Measurements from ENCODE around the gene PCBP3.

The PCBP3 gene

DNA sequence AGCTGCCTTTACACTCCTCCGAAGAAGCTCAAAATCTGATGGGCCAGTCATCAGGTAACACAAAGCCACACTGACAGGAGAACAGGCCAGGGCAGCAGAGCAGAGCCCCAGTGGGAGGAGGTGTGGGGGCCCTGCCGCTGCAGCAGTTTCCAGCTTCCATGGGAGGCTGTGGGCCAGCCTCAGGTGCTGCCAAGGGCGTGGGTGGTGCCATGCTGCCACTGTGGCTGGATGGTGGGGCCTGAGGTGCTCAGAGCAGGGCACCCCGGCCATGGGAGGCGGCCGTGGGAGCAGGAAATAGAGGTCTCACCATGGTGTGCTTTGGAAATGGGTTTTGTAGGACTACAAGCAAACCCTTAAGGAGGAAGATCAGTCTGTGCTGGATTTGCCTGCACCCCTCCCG is 287.3 kb downstream of the PCBP3 start:
- no peaks in the 10 kb centered on the region for H3K4me1 ChIP-seq (ENCODE audit: control insufficient read depth, insufficient read depth, low read length)
- no peak overlapping the region for H3K4me3 ChIP-seq (ENCODE audit: low read depth, low read length)
- no peaks in the 10 kb centered on the region for H3K36me3 ChIP-seq (ENCODE audit: control insufficient read depth, insufficient read depth, low read length)
- H3K27me3 ChIP-seq (ENCODE audit: control insufficient read depth, insufficient read depth, low read length) = no peaks in the 10 kb centered on the region
- H3K9ac ChIP-seq (ENCODE audit: low read depth, low read length) = no peak overlapping the region
- no peaks in the 10 kb centered on the region for H3K9me3 ChIP-seq (ENCODE audit: control insufficient read depth, insufficient read depth, low read length)

DNA sequence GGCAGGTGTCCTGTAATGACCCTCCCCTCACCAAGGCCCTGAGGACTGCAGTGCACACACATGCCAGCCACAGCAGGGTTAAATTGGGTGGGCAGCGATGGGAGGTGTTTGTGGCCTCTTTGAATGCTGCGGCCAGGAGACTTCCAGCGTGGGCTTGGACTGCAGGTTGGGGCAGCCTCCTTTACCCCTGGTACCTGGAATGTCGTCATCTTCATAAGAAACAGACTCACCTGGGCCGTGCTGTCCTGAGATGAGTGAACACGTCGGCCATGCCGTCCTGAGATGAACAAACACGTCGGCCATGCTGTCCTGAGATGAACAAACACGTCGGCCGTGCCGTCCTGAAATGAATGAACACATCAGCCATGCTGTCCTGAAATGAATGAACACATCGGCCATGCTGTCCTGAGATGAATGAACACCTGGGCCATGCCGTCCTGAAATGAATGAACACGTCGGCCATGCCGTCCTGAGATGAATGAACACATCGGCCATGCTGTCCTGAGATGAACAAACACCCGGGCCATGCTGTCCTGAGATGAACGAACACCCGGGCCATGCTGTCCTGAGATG is 288.0 kb downstream of the PCBP3 start:
- H3K27me3 ChIP-seq (ENCODE audit: control insufficient read depth, insufficient read depth, low read length) = no peaks in the 10 kb centered on the region
- no peaks in the 10 kb centered on the region for H3K4me1 ChIP-seq (ENCODE audit: control insufficient read depth, insufficient read depth, low read length)
- H3K36me3 ChIP-seq (ENCODE audit: control insufficient read depth, insufficient read depth, low read length) = no peaks in the 10 kb centered on the region
- H3K4me3 ChIP-seq (ENCODE audit: low read depth, low read length) = no peak overlapping the region
- no peak overlapping the region for H3K9ac ChIP-seq (ENCODE audit: low read depth, low read length)
- H3K9me3 ChIP-seq (ENCODE audit: control insufficient read depth, insufficient read depth, low read length) = no peaks in the 10 kb centered on the region

DNA sequence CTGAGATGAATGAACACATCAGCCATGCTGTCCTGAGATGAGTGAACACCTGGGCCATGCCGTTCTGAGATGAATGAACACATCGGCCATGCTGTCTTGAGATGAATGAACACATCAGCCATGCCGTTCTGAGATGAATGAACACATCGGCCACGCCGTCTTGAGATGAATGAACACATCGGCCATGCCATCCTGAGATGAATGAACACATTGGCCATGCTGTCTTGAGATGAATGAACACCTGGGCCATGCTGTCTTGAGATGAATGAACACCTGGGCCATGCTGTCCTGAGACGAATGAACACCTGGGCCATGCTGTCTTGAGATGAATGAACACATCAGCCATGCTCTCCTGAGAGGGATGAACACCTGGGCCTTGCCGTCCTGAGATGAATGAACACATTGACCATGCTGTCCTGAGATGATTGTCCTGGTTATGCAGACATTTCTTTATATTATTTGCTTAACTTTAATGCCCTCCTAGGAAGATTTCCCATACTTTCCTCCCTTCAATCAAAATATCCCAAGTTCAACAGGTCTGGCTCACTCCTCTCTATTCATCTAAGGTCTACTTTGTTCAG is 289.5 kb downstream of the PCBP3 start:
- H3K36me3 ChIP-seq (ENCODE audit: control insufficient read depth, insufficient read depth, low read length) = no peaks in the 10 kb centered on the region
- H3K4me1 ChIP-seq (ENCODE audit: control insufficient read depth, insufficient read depth, low read length) = no peaks in the 10 kb centered on the region
- no peaks in the 10 kb centered on the region for H3K9me3 ChIP-seq (ENCODE audit: control insufficient read depth, insufficient read depth, low read length)
- H3K9ac ChIP-seq (ENCODE audit: low read depth, low read length) = no peak overlapping the region
- no peaks in the 10 kb centered on the region for H3K27me3 ChIP-seq (ENCODE audit: control insufficient read depth, insufficient read depth, low read length)
- no peak overlapping the region for H3K4me3 ChIP-seq (ENCODE audit: low read depth, low read length)

DNA sequence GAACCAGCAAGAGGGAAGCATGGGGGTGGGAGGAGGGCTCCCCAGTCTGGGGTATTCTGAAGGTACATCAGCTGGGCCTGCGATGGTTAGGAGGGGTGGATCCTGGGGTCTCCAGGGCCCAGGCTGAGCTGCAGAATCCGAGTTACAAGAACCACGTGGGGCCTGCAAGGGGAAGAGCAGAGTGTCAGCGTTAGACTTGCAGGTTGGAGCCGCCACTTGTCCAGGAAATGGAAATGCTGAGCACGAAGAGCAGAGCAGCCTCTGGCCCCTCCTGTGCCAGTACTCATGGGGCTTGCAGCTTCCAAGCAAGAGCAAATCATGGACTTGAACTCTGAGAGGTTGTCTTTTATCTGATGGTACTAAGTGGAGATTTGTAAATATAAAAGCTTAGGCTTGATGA is 290.6 kb downstream of the PCBP3 start:
- Histone ChIP-seq H3K4me3 (ENCODE audit: low read depth, low read length) (no peak overlapping the region), H3K27me3 (ENCODE audit: control insufficient read depth, insufficient read depth, low read length) (no peaks in the 10 kb centered on the region), H3K9me3 (ENCODE audit: control insufficient read depth, insufficient read depth, low read length) (no peaks in the 10 kb centered on the region), H3K9ac (ENCODE audit: low read depth, low read length) (no peak overlapping the region), H3K36me3 (ENCODE audit: control insufficient read depth, insufficient read depth, low read length) (no peaks in the 10 kb centered on the region), H3K4me1 (ENCODE audit: control insufficient read depth, insufficient read depth, low read length) (no peaks in the 10 kb centered on the region)

DNA sequence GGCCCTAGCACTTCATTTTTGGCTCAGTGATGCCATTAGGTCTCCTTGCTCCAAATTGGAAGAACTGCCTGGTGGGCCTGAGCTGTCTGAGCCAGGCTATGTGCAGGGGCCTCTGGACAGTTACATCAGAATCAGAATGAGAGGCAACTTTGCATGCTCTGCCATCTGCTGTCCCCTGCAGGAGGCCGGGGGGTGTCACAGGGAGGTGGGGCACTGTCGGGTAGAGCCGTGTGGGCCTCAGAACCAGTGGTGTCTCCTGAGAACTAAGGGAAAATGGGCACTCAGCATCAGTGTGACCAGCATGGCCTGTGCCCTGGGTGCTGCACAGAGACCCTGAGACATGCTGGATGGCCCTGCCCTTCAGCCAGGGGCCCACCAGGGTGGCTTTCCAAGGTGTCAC is 291.0 kb downstream of the PCBP3 start:
- Histone ChIP-seq H3K27me3 (ENCODE audit: control insufficient read depth, insufficient read depth, low read length) (no peaks in the 10 kb centered on the region), H3K36me3 (ENCODE audit: control insufficient read depth, insufficient read depth, low read length) (no peaks in the 10 kb centered on the region), H3K9ac (ENCODE audit: low read depth, low read length) (no peak overlapping the region), H3K4me1 (ENCODE audit: control insufficient read depth, insufficient read depth, low read length) (no peaks in the 10 kb centered on the region), H3K4me3 (ENCODE audit: low read depth, low read length) (no peak overlapping the region), H3K9me3 (ENCODE audit: control insufficient read depth, insufficient read depth, low read length) (no peaks in the 10 kb centered on the region)

DNA sequence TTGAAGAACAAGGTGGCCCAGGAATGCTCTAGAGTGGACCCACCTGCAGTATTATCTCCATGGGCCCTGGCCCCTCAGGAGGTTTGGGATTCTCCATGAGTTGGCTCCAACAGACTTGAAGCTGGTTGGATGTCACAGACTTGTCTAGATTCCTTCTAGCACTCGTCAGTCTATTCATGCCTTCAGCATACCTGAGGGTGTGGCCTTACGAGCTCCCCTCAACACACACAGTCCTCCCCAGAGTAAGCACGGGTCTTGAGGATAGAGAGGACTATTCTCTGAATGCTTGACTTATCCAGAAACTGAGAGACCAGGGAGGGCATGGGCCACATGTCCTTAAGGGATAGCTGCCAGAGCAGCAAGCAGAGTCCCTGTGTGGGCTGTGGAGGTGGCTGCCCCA is 292.1 kb downstream of the PCBP3 start:
- Histone ChIP-seq H3K4me1 (ENCODE audit: control insufficient read depth, insufficient read depth, low read length) (no peaks in the 10 kb centered on the region), H3K27me3 (ENCODE audit: control insufficient read depth, insufficient read depth, low read length) (no peaks in the 10 kb centered on the region), H3K9ac (ENCODE audit: low read depth, low read length) (no peak overlapping the region), H3K4me3 (ENCODE audit: low read depth, low read length) (no peak overlapping the region), H3K36me3 (ENCODE audit: control insufficient read depth, insufficient read depth, low read length) (no peaks in the 10 kb centered on the region), H3K9me3 (ENCODE audit: control insufficient read depth, insufficient read depth, low read length) (no peaks in the 10 kb centered on the region)

DNA sequence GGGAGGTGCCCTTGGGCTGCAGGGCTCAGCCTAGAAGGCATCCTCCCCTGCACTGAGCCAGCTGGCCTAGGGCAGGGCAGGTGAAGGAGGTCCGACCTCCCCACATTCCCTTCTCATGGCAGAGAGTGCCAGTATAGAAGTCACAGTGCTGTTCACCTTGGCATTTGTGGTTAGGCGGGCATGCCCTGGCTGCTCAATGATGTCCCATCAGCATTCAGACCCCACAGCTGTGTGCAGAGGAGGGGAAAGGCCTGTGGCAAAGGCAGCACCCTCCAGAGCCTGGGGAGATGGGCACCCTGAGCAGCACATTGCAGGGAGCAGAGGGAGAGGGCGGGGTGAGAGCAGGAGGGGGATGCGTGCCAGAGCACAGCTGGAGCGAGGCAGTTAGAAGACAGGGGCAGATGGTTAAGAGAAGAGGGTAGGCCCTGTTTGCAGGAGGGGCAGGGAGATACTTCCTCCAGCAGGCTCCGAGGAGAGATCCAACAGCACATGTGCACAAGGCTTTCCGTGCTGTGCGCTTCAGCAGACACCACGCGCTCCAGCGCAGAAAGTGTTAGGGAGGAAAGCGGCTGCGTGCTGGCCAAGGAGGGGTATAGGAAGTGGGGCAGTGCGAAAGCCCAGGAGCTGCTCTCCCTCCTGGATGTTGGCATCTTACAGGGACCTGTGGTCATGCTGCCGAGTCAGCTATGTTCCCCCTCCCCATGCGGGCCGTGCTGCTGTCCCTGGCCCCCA is 294.4 kb downstream of the PCBP3 start:
- Histone ChIP-seq H3K36me3 (ENCODE audit: control insufficient read depth, insufficient read depth, low read length) (no peaks in the 10 kb centered on the region), H3K4me3 (ENCODE audit: low read depth, low read length) (no peak overlapping the region), H3K9me3 (ENCODE audit: control insufficient read depth, insufficient read depth, low read length) (no peaks in the 10 kb centered on the region), H3K9ac (ENCODE audit: low read depth, low read length) (no peak overlapping the region), H3K4me1 (ENCODE audit: control insufficient read depth, insufficient read depth, low read length) (no peaks in the 10 kb centered on the region), H3K27me3 (ENCODE audit: control insufficient read depth, insufficient read depth, low read length) (no peaks in the 10 kb centered on the region)

DNA sequence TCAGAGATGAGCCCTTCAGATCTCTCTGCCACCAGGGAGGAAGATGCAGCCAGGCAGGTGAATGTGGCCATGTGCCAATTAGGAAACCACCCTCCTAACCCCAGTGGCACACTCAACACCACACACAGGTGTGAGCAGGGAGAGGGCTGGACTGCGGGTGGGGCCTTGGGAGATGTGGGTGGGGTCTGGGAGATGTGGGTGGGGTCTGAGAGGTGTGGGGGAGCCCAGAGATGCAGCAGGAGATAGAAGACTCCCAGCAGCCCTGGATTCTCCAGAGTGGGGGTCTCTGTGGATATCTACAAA is 294.9 kb downstream of the PCBP3 start:
- H3K9ac ChIP-seq (ENCODE audit: low read depth, low read length) = no peak overlapping the region
- H3K36me3 ChIP-seq (ENCODE audit: control insufficient read depth, insufficient read depth, low read length) = no peaks in the 10 kb centered on the region
- H3K9me3 ChIP-seq (ENCODE audit: control insufficient read depth, insufficient read depth, low read length) = no peaks in the 10 kb centered on the region
- no peaks in the 10 kb centered on the region for H3K4me1 ChIP-seq (ENCODE audit: control insufficient read depth, insufficient read depth, low read length)
- H3K27me3 ChIP-seq (ENCODE audit: control insufficient read depth, insufficient read depth, low read length) = no peaks in the 10 kb centered on the region
- H3K4me3 ChIP-seq (ENCODE audit: low read depth, low read length) = no peak overlapping the region

DNA sequence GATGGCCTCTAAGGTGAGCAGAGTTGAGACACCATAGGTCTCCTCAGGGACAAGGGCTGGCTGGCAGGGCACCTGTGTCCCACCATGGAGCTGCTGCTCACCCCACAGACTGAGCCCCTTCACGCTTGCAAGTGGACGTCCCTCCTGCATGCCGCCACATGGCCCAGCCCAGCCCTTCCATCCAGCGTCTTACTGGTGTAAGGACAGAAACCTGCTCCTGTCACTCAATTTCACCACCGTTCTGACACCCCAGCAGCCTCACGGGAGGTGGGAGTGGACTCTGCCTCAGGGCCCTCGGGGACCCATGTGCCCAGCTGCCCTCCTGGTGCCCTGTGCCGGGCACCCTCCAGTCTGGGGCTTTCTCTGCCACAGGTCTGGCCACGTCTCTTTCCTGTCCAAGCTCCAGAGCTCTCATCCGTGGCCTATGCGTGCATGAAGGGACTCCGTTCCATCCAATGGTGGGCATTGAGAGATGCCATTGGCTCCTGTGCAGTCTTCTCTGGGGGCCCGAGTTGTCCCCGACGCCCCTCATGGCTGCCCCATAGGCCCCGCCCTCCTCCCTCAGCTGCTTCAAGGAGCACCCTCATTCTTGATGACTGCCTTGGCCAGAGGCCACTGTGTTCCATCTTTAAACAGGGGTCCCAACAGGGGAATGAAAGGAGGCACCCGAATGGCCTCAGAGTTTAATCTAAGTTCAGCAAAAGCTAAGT is 295.4 kb downstream of the PCBP3 start:
- H3K4me1 ChIP-seq (ENCODE audit: control insufficient read depth, insufficient read depth, low read length) = no peaks in the 10 kb centered on the region
- H3K27me3 ChIP-seq (ENCODE audit: control insufficient read depth, insufficient read depth, low read length) = no peaks in the 10 kb centered on the region
- H3K9ac ChIP-seq (ENCODE audit: low read depth, low read length) = no peak overlapping the region
- no peak overlapping the region for H3K4me3 ChIP-seq (ENCODE audit: low read depth, low read length)
- no peaks in the 10 kb centered on the region for H3K9me3 ChIP-seq (ENCODE audit: control insufficient read depth, insufficient read depth, low read length)
- H3K36me3 ChIP-seq (ENCODE audit: control insufficient read depth, insufficient read depth, low read length) = no peaks in the 10 kb centered on the region

DNA sequence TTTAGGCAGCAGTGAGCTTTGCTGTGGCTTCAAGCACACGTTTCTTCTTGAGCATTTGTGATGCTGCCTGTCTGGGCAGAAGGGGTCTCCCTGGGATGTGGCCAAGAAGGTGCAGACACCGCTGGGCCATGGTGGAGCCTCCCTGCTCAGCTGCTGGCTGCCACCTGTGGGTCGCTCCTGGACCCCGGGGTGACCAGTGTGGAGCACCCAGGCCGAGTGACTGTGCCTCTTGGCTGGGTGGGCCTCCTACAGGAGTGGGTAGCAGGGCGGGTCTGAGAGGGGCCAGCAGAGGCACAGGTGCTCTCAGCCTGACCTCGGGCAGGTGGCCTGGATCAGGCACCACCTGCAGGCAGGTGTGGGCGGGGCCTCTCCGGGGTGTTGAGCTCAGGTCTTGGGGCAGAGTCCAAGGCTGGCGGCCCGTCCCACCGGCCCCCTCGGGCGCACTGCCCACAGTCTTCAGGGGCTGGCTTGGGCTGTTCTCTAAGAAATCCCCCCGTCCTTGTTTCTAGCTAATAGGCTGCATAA is 296.1 kb downstream of the PCBP3 start:
- Histone ChIP-seq H3K4me3 (ENCODE audit: low read depth, low read length) (no peak overlapping the region), H3K9me3 (ENCODE audit: control insufficient read depth, insufficient read depth, low read length) (no peaks in the 10 kb centered on the region), H3K36me3 (ENCODE audit: control insufficient read depth, insufficient read depth, low read length) (no peaks in the 10 kb centered on the region), H3K4me1 (ENCODE audit: control insufficient read depth, insufficient read depth, low read length) (no peaks in the 10 kb centered on the region), H3K9ac (ENCODE audit: low read depth, low read length) (no peak overlapping the region), H3K27me3 (ENCODE audit: control insufficient read depth, insufficient read depth, low read length) (no peaks in the 10 kb centered on the region)

DNA sequence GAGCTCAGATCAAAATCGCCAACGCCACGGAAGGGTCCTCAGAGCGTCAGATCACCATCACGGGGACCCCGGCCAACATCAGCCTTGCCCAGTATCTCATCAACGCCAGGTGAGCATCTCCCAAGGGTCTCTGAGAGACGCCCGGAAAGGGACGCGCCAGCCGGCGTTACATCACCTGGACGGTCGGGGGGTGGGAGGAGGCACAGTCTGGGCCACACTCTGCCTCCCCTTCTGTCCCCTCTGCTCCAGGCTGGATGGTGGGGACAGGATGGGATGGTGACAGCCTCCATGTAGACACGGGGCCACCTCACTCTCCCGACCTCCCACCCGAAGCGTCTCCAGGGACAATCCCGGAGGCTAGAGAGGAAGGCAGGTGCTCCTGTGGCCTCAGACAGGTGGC is 296.6 kb downstream of the PCBP3 start:
- Histone ChIP-seq H3K9ac (ENCODE audit: low read depth, low read length) (no peak overlapping the region), H3K9me3 (ENCODE audit: control insufficient read depth, insufficient read depth, low read length) (no peaks in the 10 kb centered on the region), H3K36me3 (ENCODE audit: control insufficient read depth, insufficient read depth, low read length) (no peaks in the 10 kb centered on the region), H3K4me3 (ENCODE audit: low read depth, low read length) (no peak overlapping the region), H3K27me3 (ENCODE audit: control insufficient read depth, insufficient read depth, low read length) (no peaks in the 10 kb centered on the region), H3K4me1 (ENCODE audit: control insufficient read depth, insufficient read depth, low read length) (no peaks in the 10 kb centered on the region)

All from iPS-15b (cell line).